CD4-positive, alpha-beta T cell treated with Interleukin-17A for 1 hour (primary cell): ENCODE results near the gene MTRFR.

Source experiments
- DNase-seq: peaks from one replicate; pipeline ENCODE4 v3.0.0-alpha.2; 2020

MTRFR gene

GRCh38 chr12:123271001-123271668 is 37.9 kb downstream of the MTRFR start:
- peak; percentile 75 for DNase-seq

- no peak for DNase-seq
Measured at GRCh38 chr12:123273166-123273565, 39.9 kb downstream of the MTRFR start.

GRCh38 chr12:123278101-123278627 is 44.9 kb downstream of the MTRFR start:
- peak; percentile 23 for DNase-seq

GRCh38 chr12:123280971-123281370 is 47.7 kb downstream of the MTRFR start:
- no peak for DNase-seq

- no peak for DNase-seq
Measured at GRCh38 chr12:123282111-123282510, 48.9 kb downstream of the MTRFR start.

- no peak for DNase-seq
Measured at GRCh38 chr12:123283461-123283860, 50.2 kb downstream of the MTRFR start.

GRCh38 chr12:123284669-123285068 is 51.4 kb downstream of the MTRFR start:
- DNase-seq: no peak

GRCh38 chr12:123286652-123287373 is 53.6 kb downstream of the MTRFR start:
- DNase-seq: no peak

- no peak for DNase-seq
Measured at GRCh38 chr12:123288751-123289346, 55.6 kb downstream of the MTRFR start.

- no peak for DNase-seq
Measured at GRCh38 chr12:123289911-123290310, 56.7 kb downstream of the MTRFR start.

GRCh38 chr12:123293178-123293760 is 60.0 kb downstream of the MTRFR start:
- DNase-seq: no peak

GRCh38 chr12:123305136-123305535 is 71.9 kb downstream of the MTRFR start:
- DNase-seq: no peak

- no peak for DNase-seq
Measured at GRCh38 chr12:123306200-123306599, 73.0 kb downstream of the MTRFR start.
